ENCODE results near the gene TTC24. TPM values are rescaled to one million over a fixed set of nuclear protein-coding genes. Genes with fewer than 3 reads are reported as not detected.
"Not testable (repeated sequence)": the region's sequence is repeated elsewhere in the genome, so short reads cannot be mapped to it uniquely, and the experiment has no call there.

The TTC24 gene
- total and polyA plus RNA-seq, 9 donors: 0.12 to 0.15 TPM; not detected in 7

DNA sequence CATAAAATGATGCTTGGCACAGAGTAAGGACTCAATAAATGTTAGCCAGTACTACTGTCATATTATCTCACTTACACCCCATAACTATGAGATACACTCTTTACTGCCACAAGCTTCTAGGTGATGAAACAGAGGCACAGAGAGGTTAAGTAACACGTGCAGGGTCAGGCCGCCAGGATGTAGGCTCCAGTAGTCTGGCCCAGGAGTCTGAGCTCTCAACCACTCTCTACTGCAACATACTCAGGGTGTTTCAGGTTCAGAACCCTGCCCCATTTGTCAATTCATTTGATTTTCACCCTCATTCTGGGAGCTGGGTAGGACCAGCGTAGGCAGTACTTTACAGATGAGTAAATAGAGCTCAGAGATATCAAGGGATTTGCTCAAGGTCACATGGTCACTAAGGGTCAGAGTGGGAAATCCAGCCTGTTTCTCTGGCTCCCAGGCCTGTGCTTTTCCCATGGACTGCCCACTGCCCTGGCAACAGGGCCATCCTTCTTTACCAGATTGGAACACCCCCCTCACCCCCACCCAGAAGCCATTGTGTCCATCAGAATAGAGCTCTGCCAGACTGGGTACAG lies 28.4 kb upstream of the TTC24 start:
- no peaks in the 10 kb centered on the region for H3K36me3 ChIP-seq
- no peaks in the 10 kb centered on the region for H3K4me1 ChIP-seq (ENCODE audit: insufficient read depth)
- no peak overlapping the region for H3K27ac ChIP-seq
- H3K4me3 ChIP-seq: no peak overlapping the region
- intact Hi-C loops (cut with DNase I): no loop called here
- H3K27me3 ChIP-seq: no peaks in the 10 kb centered on the region
- DNase-seq: no peak
- TF ChIP-seq EP300 (IDR thresholded peaks at IDR 0.05) (no peak), POLR2A (IDR thresholded peaks at IDR 0.05) (no peak)
- TF ChIP-seq, protein P1, sequence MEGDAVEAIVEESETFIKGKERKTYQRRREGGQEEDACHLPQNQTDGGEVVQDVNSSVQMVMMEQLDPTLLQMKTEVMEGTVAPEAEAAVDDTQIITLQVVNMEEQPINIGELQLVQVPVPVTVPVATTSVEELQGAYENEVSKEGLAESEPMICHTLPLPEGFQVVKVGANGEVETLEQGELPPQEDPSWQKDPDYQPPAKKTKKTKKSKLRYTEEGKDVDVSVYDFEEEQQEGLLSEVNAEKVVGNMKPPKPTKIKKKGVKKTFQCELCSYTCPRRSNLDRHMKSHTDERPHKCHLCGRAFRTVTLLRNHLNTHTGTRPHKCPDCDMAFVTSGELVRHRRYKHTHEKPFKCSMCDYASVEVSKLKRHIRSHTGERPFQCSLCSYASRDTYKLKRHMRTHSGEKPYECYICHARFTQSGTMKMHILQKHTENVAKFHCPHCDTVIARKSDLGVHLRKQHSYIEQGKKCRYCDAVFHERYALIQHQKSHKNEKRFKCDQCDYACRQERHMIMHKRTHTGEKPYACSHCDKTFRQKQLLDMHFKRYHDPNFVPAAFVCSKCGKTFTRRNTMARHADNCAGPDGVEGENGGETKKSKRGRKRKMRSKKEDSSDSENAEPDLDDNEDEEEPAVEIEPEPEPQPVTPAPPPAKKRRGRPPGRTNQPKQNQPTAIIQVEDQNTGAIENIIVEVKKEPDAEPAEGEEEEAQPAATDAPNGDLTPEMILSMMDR (IDR thresholded peaks at IDR 0.05): no peak
- WGBS, 3 donors: 80 to 92% (median 90%) methylated on average over 3 of the region's 3 CpGs
- no peaks in the 10 kb centered on the region for H3K9me3 ChIP-seq

DNA sequence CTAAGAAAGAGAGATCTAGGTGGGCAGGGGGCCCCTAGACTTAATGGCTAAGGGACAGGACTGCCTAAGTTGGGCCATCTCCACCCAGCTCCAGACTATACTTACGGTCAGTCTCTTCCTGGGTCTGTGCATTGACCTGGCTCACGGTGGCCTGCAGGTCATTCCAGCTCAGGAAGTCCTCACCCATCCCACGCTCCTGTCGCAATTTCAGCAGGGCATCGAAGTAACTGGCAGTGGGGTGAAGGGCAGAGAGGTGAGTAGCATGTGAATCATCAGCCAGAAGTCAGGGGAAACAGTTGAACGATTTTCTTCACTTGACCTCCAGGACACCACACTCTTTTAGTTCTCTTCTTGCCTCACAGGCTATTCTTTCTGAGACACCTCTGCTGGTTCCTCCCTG lies 27.7 kb upstream of the TTC24 start:
- Histone ChIP-seq H3K4me3 (no peak overlapping the region), H3K9me3 (no peaks in the 10 kb centered on the region), H3K4me1 (ENCODE audit: insufficient read depth) (no peaks in the 10 kb centered on the region), H3K27ac (no peak overlapping the region), H3K36me3 (no peaks in the 10 kb centered on the region), H3K27me3 (no peaks in the 10 kb centered on the region)
- 91 to 96% (median 92%) methylated on average over 6 of the region's 6 CpGs for WGBS, 3 donors
- TF ChIP-seq POLR2A (IDR thresholded peaks at IDR 0.05): no peak
- TF ChIP-seq, protein P1 (IDR thresholded peaks at IDR 0.05): no peak
- no peak for TF ChIP-seq EP300 (IDR thresholded peaks at IDR 0.05)
- no peak for DNase-seq
- intact Hi-C loops (cut with DNase I): no loop called here

DNA sequence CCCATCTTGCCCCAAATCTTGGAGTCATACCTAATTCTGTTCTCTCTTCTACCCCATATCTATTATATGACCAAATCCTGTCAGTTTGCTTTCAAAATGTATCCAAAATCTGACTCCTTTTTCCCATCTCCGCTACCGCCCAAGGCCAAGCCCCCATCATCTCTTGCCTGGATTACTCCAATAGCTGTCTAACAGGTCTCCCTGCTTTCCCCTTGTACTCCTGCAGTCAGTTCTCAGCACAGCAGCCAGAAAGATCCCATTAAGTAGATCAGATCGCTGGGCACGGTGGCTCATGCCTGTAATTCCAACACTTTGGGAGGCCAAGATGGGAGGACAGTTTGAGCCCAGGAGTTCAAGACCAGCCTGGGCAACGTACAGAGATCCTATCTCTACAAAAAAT lies 27.0 kb upstream of the TTC24 start:
- no peak for DNase-seq
- 76 to 78% (median 77%) methylated on average over 5 of the region's 5 CpGs for WGBS, 3 donors

GRCh38 chr1:156552937-156553336 lies 26.6 kb upstream of the TTC24 start:
- H3K4me1 ChIP-seq (ENCODE audit: insufficient read depth); H3K9me3 ChIP-seq; intact Hi-C loops (cut with DNase I); H3K27ac ChIP-seq; H3K27me3 ChIP-seq; H3K4me3 ChIP-seq; H3K36me3 ChIP-seq: not testable (repeated sequence)
- WGBS, 3 donors: 91 to 93% (median 93%) methylated on average over 4 of the region's 4 CpGs
- DNase-seq: peak in 1 of 5 donors; percentile 17

More for the DNA sequence above, 27.0 kb upstream of the TTC24 start:
- Histone ChIP-seq H3K4me3 (no peak overlapping the region), H3K27ac (no peak overlapping the region), H3K36me3 (no peaks in the 10 kb centered on the region), H3K4me1 (ENCODE audit: insufficient read depth) (no peaks in the 10 kb centered on the region), H3K27me3 (no peaks in the 10 kb centered on the region), H3K9me3 (no peaks in the 10 kb centered on the region)
- intact Hi-C loops (cut with DNase I): no loop called here
- TF ChIP-seq, protein P1 (IDR thresholded peaks at IDR 0.05): no peak
- TF ChIP-seq EP300 (IDR thresholded peaks at IDR 0.05): no peak
- TF ChIP-seq POLR2A (IDR thresholded peaks at IDR 0.05): no peak

GRCh38 chr1:156553860-156554485 lies 25.6 kb upstream of the TTC24 start:
- intact Hi-C loops (cut with DNase I): no loop called here
- TF ChIP-seq, protein P1 (IDR thresholded peaks at IDR 0.05): no peak
- H3K9me3 ChIP-seq: no peaks in the 10 kb centered on the region
- no peaks in the 10 kb centered on the region for H3K27me3 ChIP-seq
- H3K27ac ChIP-seq: no peak overlapping the region
- DNase-seq: peak in 1 of 5 donors; percentile 13
- H3K36me3 ChIP-seq: no peaks in the 10 kb centered on the region
- H3K4me3 ChIP-seq: no peak overlapping the region
- WGBS, 3 donors: 95 to 96% (median 96%) methylated on average over 6 of the region's 6 CpGs
- no peaks in the 10 kb centered on the region for H3K4me1 ChIP-seq (ENCODE audit: insufficient read depth)
